ENCODE measurements around the gene HDGFL2.

Gene HDGFL2

GRCh38 chr19:4472174-4472974 lies at the start of gene HDGFL2:
Gene HDGFL2 (plus strand): TSS chr19:4472297. CDS start chr19:4472351, 54 bp downstream.
- CTCF ChIA-PET = interaction anchor here (1.0 to 1.7 kb wide), 3 partner anchors 52 to 164 kb away, joined by 5 to 6 read pairs (median 5); no protein-coding TSS in a partner anchor
- no peak for TF ChIP-seq FOXM1 (IDR thresholded peaks at IDR 0.05; ENCODE audit: borderline replicate concordance)
- TF ChIP-seq ZNF384 (IDR thresholded peaks at IDR 0.05) = no peak
- TF ChIP-seq LEF1 (IDR thresholded peaks at IDR 0.05; ENCODE audit: borderline replicate concordance) = no peak
- TF ChIP-seq TARDBP (IDR thresholded peaks at IDR 0.05) = no peak
- TF ChIP-seq PKNOX1 (IDR thresholded peaks at IDR 0.05) = no peak
- no peak for TF ChIP-seq HDGF (IDR thresholded peaks at IDR 0.05; ENCODE audit: borderline replicate concordance)
- TF ChIP-seq FOXA1 (IDR thresholded peaks at IDR 0.05) = no peak
- POLR2A ChIA-PET = interaction anchor here (1.2 to 2.2 kb wide), 4 partner anchors 15 to 53 kb away, joined by 3 to 20 read pairs (median 6); partner anchors contain the start of gene UBXN6
- DNase-seq (ENCODE audit: extremely low spot score) = no peak

- TF ChIP-seq ZNF384 (IDR thresholded peaks at IDR 0.05) (no peak), HDGF (IDR thresholded peaks at IDR 0.05; ENCODE audit: borderline replicate concordance) (no peak), L3MBTL2 (conservative IDR thresholded peaks at IDR 0.05) (no peak), CTBP1 (IDR thresholded peaks at IDR 0.05; ENCODE audit: borderline replicate concordance) (no peak), BHLHE40 (IDR thresholded peaks at IDR 0.05; ENCODE audit: borderline replicate concordance) (no peak), SUZ12 (IDR thresholded peaks at IDR 0.05) (no peak), LEF1 (IDR thresholded peaks at IDR 0.05; ENCODE audit: borderline replicate concordance) (no peak), ARNT (IDR thresholded peaks at IDR 0.05) (no peak), PKNOX1 (IDR thresholded peaks at IDR 0.05) (no peak), FOXK2 (IDR thresholded peaks at IDR 0.05) (no peak)
- ChIA-PET CTCF (no interaction called here), POLR2A (no interaction called here)
- DNase-seq (ENCODE audit: extremely low spot score) = no peak
These were observed 48.5 kb upstream of the HDGFL2 start for GRCh38 chr19:4423416-4424126.

GRCh38 chr19:4425537-4425936 lies 46.6 kb upstream of the HDGFL2 start:
- no peak for DNase-seq (ENCODE audit: extremely low spot score)
- TF ChIP-seq SUZ12 (IDR thresholded peaks at IDR 0.05) = no peak
- no peak for TF ChIP-seq BHLHE40 (IDR thresholded peaks at IDR 0.05; ENCODE audit: borderline replicate concordance)
- no peak for TF ChIP-seq ARNT (IDR thresholded peaks at IDR 0.05)
- TF ChIP-seq ELF4 (IDR thresholded peaks at IDR 0.05) = no peak
- TF ChIP-seq TARDBP (IDR thresholded peaks at IDR 0.05) = no peak
- ChIA-PET CTCF (no interaction called here), POLR2A (no interaction called here)

- DNase-seq (ENCODE audit: extremely low spot score) = no peak
- ChIA-PET POLR2A (no interaction called here), CTCF (no interaction called here)
- TF ChIP-seq NFRKB (IDR thresholded peaks at IDR 0.05) (no peak), HDGF (IDR thresholded peaks at IDR 0.05; ENCODE audit: borderline replicate concordance) (no peak), L3MBTL2 (conservative IDR thresholded peaks at IDR 0.05) (no peak), FOXA1 (IDR thresholded peaks at IDR 0.05) (no peak), BHLHE40 (IDR thresholded peaks at IDR 0.05; ENCODE audit: borderline replicate concordance) (no peak), SP1 (IDR thresholded peaks at IDR 0.05) (no peak), PKNOX1 (IDR thresholded peaks at IDR 0.05) (no peak), TARDBP (IDR thresholded peaks at IDR 0.05) (no peak)
These were observed 43.6 kb upstream of the HDGFL2 start for GRCh38 chr19:4428326-4428975.

GRCh38 chr19:4429256-4429655 lies 42.8 kb upstream of the HDGFL2 start:
- POLR2A ChIA-PET = interaction anchor here (1.0 kb wide), 1 partner anchor 38 kb away, joined by 3 read pairs; no protein-coding TSS in a partner anchor
- TF ChIP-seq FOXK2 (IDR thresholded peaks at IDR 0.05) (no peak), BHLHE40 (IDR thresholded peaks at IDR 0.05; ENCODE audit: borderline replicate concordance) (no peak), SUZ12 (IDR thresholded peaks at IDR 0.05) (no peak), ARNT (IDR thresholded peaks at IDR 0.05) (no peak), PKNOX1 (IDR thresholded peaks at IDR 0.05) (no peak), HDGF (IDR thresholded peaks at IDR 0.05; ENCODE audit: borderline replicate concordance) (no peak), TARDBP (IDR thresholded peaks at IDR 0.05) (no peak), LEF1 (IDR thresholded peaks at IDR 0.05; ENCODE audit: borderline replicate concordance) (no peak), SP1 (IDR thresholded peaks at IDR 0.05) (no peak), CTBP1 (IDR thresholded peaks at IDR 0.05; ENCODE audit: borderline replicate concordance) (no peak), FOXA1 (IDR thresholded peaks at IDR 0.05) (no peak)
- CTCF ChIA-PET = no interaction called here
- no peak for DNase-seq (ENCODE audit: extremely low spot score)
